AG04449 (cell line): Measurements from ENCODE around the gene DMD.
"Not testable (repeated sequence)": the region's sequence is repeated elsewhere in the genome, so short reads cannot be mapped to it uniquely, and the experiment has no call there.

Experiments
- CTCF ChIA-PET: fragments of 350-600 bp; formaldehyde crosslinking; extraction: SDS; loops from one replicate; lab custom pipeline; 2021; ENCODE audit warnings: antibody characterized with exemption; lab: Yijun Ruan, JAX
- POLR2A ChIA-PET: fragments of 400-600, 350-600 bp; formaldehyde crosslinking; extraction: SDS; loops from one replicate; lab custom pipeline; 2020; ENCODE audit warnings: antibody characterized with exemption, inconsistent platforms; lab: Yijun Ruan, JAX
- DNase-seq: peaks from one replicate; pipeline ENCODE4 v3.0.0-alpha.2; 2010; ENCODE audit warnings: low read depth, low spot score
- H3K4me3 ChIP-seq: 2 replicates; pipeline ENCODE4 v1.5.1; 2011; ENCODE audit warnings: low read depth, mild to moderate bottlenecking, control low read depth, low read length
- CTCF ChIP-seq: IDR thresholded peaks from one replicate; pipeline ENCODE4 v1.5.1; 2011; ENCODE audit warnings: mild to moderate bottlenecking, moderate library complexity, low read length, control low read depth, inconsistent platforms; ENCODE audit not compliant: insufficient read depth; ENCODE audit errors: missing control alignments

Gene DMD

GRCh38 chrX:33188881-33189280 is 22.5 kb downstream of the DMD start:
- POLR2A ChIA-PET = no interaction called here
- CTCF ChIA-PET = no interaction called here
- no peak overlapping the region for H3K4me3 ChIP-seq
- no peak for DNase-seq
- no peak for TF ChIP-seq CTCF

GRCh38 chrX:33188286-33188685 is 23.1 kb downstream of the DMD start:
- ChIA-PET CTCF (no interaction called here), POLR2A (no interaction called here)
- no peak for TF ChIP-seq CTCF
- H3K4me3 ChIP-seq = no peak overlapping the region
- DNase-seq = no peak

GRCh38 chrX:33184803-33185202 is 26.5 kb downstream of the DMD start:
- DNase-seq, H3K4me3 ChIP-seq, POLR2A ChIA-PET, CTCF ChIA-PET: not testable (repeated sequence)

GRCh38 chrX:33183361-33183760 is 28.0 kb downstream of the DMD start:
- H3K4me3 ChIP-seq = no peak overlapping the region
- ChIA-PET POLR2A (no interaction called here), CTCF (no interaction called here)
- DNase-seq = no peak
- no peak for TF ChIP-seq CTCF

- ChIA-PET CTCF (no interaction called here), POLR2A (no interaction called here)
- no peak for DNase-seq
- TF ChIP-seq CTCF = no peak
- H3K4me3 ChIP-seq = no peak overlapping the region
Measured at GRCh38 chrX:33178690-33179089, 32.7 kb downstream of the DMD start.

- ChIA-PET POLR2A (no interaction called here), CTCF (no interaction called here)
Measured at GRCh38 chrX:33178218-33178617, 33.1 kb downstream of the DMD start.

More at GRCh38 chrX:33178218-33178617, 33.1 kb downstream of the DMD start:
- no peak overlapping the region for H3K4me3 ChIP-seq
- TF ChIP-seq CTCF = no peak
- no peak for DNase-seq
